Endothelial cell of umbilical vein (primary cell): Measurements from ENCODE around the gene FAM168A. TPM values are rescaled to one million over a fixed set of nuclear protein-coding genes. Genes with fewer than 3 reads are reported as not detected.

Source experiments
- BruUV-seq: library from RNA; stranded (reverse); fragments of 400-500 nt; replicated peaks from 2 replicates; lab custom pipeline; 2021; lab: Mats Ljungman, UMichigan
- CTCF ChIA-PET: fragments of 300-600, 350-600 bp; sonication (Branson Sonifier 250); formaldehyde crosslinking; loops from one replicate; lab custom pipeline; 2021; ENCODE audit warnings: antibody characterized with exemption, inconsistent platforms; lab: Charles Lee
- POLR2A ChIA-PET: fragments of 300-600, 350-600 bp; sonication (Branson Sonifier 250); formaldehyde crosslinking; loops from one replicate; lab custom pipeline; 2021; ENCODE audit warnings: antibody characterized with exemption, inconsistent platforms; lab: Charles Lee
- DNase-seq: peaks from one replicate; pipeline ENCODE4 v3.0.0-alpha.2; 2011; ENCODE audit warnings: low read depth, low spot score
- FAIRE-seq: peaks from 2 replicates; lab custom pipeline; 2011; peaks lifted over from hg19 to GRCh38; lab: Jason Lieb, UNC
- H2AFZ ChIP-seq: 2 replicates; pipeline ENCODE4 v1.6.0; 2012; ENCODE audit warnings: low read depth, low read length, control low read depth, inconsistent platforms
- H3K27ac ChIP-seq: 2 replicates; pipeline ENCODE4 v1.5.1; 2011; ENCODE audit warnings: low read depth, mild to moderate bottlenecking, control low read depth, low read length, moderate library complexity; ENCODE audit not compliant: insufficient read depth
- H3K27me3 ChIP-seq, 2 experiments: 2 replicates each; pipeline versions ENCODE4 v1.6.0 to v1.6.1; 2011; ENCODE audit warnings: low read length in 2 of 2, mixed read lengths in 1 of 2; ENCODE audit not compliant: control insufficient read depth in 2 of 2, insufficient read depth in 2 of 2
- H3K36me3 ChIP-seq, 2 experiments: 2 replicates in 1 of 2; 3 replicates in 1 of 2; pipeline ENCODE4 v1.5.1; 2011; ENCODE audit warnings: low read length in 2 of 2, mild to moderate bottlenecking in 1 of 2, moderate library complexity in 1 of 2; ENCODE audit not compliant: control insufficient read depth in 2 of 2, insufficient read depth in 2 of 2; ENCODE audit errors: extremely low read depth in 1 of 2
- H3K4me1 ChIP-seq: 3 replicates; pipeline ENCODE4 v1.5.1; 2011; ENCODE audit warnings: mild to moderate bottlenecking, low read length; ENCODE audit not compliant: control insufficient read depth, insufficient read depth; ENCODE audit errors: extremely low read depth
- H3K4me2 ChIP-seq: 2 replicates; pipeline ENCODE4 v1.6.1; 2011; ENCODE audit warnings: low read length, control low read depth, mixed read lengths; ENCODE audit not compliant: insufficient read depth
- H3K4me3 ChIP-seq, 3 experiments: fragments of 200-600 bp in 1 of 3; sonication (generic), shearing (Covaris generic) in 1 of 3; replicated peaks in 1 of 3; 2 replicates each; pipeline ENCODE4 v1.5.1; 2011 to 2016; ENCODE audit warnings: control low read depth in 3 of 3, low read length in 3 of 3, mild to moderate bottlenecking in 2 of 3, inconsistent platforms in 1 of 3, low read depth in 1 of 3, moderate library complexity in 1 of 3; ENCODE audit not compliant: insufficient read depth in 1 of 3
- H3K79me2 ChIP-seq: 2 replicates; pipeline ENCODE4 v1.6.0; 2012; ENCODE audit warnings: low read length, inconsistent platforms; ENCODE audit not compliant: control insufficient read depth, insufficient read depth
- H3K9ac ChIP-seq: replicated peaks from 2 replicates; pipeline ENCODE3; 2011; ENCODE audit warnings: low read length, control low read depth; ENCODE audit not compliant: insufficient read depth; ENCODE audit errors: extremely low read depth
- H3K9me1 ChIP-seq: replicated peaks from 3 replicates; pipeline ENCODE4 v1.6.0; 2011; ENCODE audit warnings: mild to moderate bottlenecking, low read length; ENCODE audit not compliant: control insufficient read depth, insufficient read depth; ENCODE audit errors: extremely low read depth
- H3K9me3 ChIP-seq: replicated peaks from 2 replicates; pipeline ENCODE4 v1.5.1; 2012; ENCODE audit warnings: low read length, inconsistent platforms; ENCODE audit not compliant: control insufficient read depth, insufficient read depth
- H4K20me1 ChIP-seq: replicated peaks from 2 replicates; pipeline ENCODE3; 2011; ENCODE audit warnings: mild to moderate bottlenecking, low read length; ENCODE audit not compliant: control insufficient read depth, insufficient read depth; ENCODE audit errors: extremely low read depth
- CTCF ChIP-seq, 2 donors: IDR thresholded peaks; 1 replicate in 1 of 2; 2 replicates in 1 of 2; pipeline ENCODE4 v1.5.1; 2011; ENCODE audit warnings: low read length in 2 of 2, mild to moderate bottlenecking in 2 of 2, moderate library complexity in 2 of 2, control low read depth in 1 of 2, inconsistent platforms in 1 of 2, low read depth in 1 of 2; ENCODE audit not compliant: insufficient read depth in 1 of 2; ENCODE audit errors: extremely low read depth in 1 of 2
- EZH2 ChIP-seq: IDR thresholded peaks from 2 replicates; pipeline ENCODE4 v1.6.1; 2012; ENCODE audit warnings: borderline replicate concordance, low read depth, mild to moderate bottlenecking, moderate library complexity, low read length, inconsistent platforms; ENCODE audit not compliant: severe bottlenecking
- FOS ChIP-seq: IDR thresholded peaks from 2 replicates; pipeline ENCODE4 v1.6.1; 2011; ENCODE audit warnings: mild to moderate bottlenecking, low read length, moderate library complexity, borderline replicate concordance; ENCODE audit not compliant: insufficient read depth
- GATA2 ChIP-seq: IDR thresholded peaks from 2 replicates; pipeline ENCODE4 v1.7.0; 2011; ENCODE audit warnings: low read depth, mild to moderate bottlenecking, moderate library complexity, mixed read lengths, low read length; ENCODE audit not compliant: insufficient read length, insufficient read depth
- JUN ChIP-seq: IDR thresholded peaks from 2 replicates; pipeline ENCODE4 v1.6.1; 2011; ENCODE audit warnings: borderline replicate concordance, low read depth; ENCODE audit not compliant: insufficient read length, insufficient read depth
- MAX ChIP-seq: IDR thresholded peaks from 2 replicates; pipeline ENCODE4 v1.6.1; 2011; ENCODE audit not compliant: insufficient read depth, insufficient read length
- MYC ChIP-seq: IDR thresholded peaks from one replicate; pipeline ENCODE4 v1.6.1; 2011; ENCODE audit warnings: mild to moderate bottlenecking, low read depth, low read length
- POLR2A ChIP-seq: IDR thresholded peaks from 2 replicates; pipeline ENCODE4 v1.6.1; 2012; ENCODE audit warnings: low read depth, mild to moderate bottlenecking, control low read depth, low read length
- POLR2AphosphoS5 ChIP-seq: IDR thresholded peaks from 2 replicates; pipeline ENCODE4 v1.6.1; 2012; ENCODE audit warnings: low read depth, mild to moderate bottlenecking, control low read depth, low read length, moderate library complexity; ENCODE audit not compliant: insufficient read depth
- dilution Hi-C: fragments of 300-500 bp; cut with MboI; formaldehyde crosslinking; loops from one replicate; pipeline ENCODE4 v1.15.0; 2019; ENCODE audit warnings: low sequenced_read_pairs; ENCODE audit not compliant: extremely low pct_ligation_motif_present
- intact Hi-C: fragments of 100-400 bp; cut with micrococcal nuclease; formaldehyde crosslinking; loops from one replicate; pipeline ENCODE4 v1.10.0; 2022
- polyA plus RNA-seq, 4 experiments: library from polyadenylated mRNA; depleted of rRNA in 3 of 4; stranded (reverse) in 3 of 4; unstranded in 1 of 4; fragments of >200 nt; gene quantifications; 2 replicates each; pipeline versions ENCODE4 v1.2.1 to v1.2.3, GENCODE V29; 2011 to 2012; ENCODE audit warnings: missing spikeins in 1 of 4
- total RNA-seq: library from RNA; stranded (reverse); gene quantifications from 2 replicates; pipeline ENCODE4 v1.2.3, GENCODE V29; 2021

The FAM168A gene
- total and polyA plus RNA-seq, 2 donors (not counting 3 experiments of a cell fraction or from before 2014, with no cell fraction given), result 17.0 to 20.5 TPM

- DNase-seq (peak; percentile 37), FAIRE-seq (peak; percentile 74)
- TSS peak; percentile 75 for BruUV-seq
- Histone ChIP-seq H3K4me3 (no peak overlapping the region), H3K4me2 (peak overlapping the region; percentile 85), H3K36me3 (no peaks in the 10 kb centered on the region), H3K9me3 (no peaks in the 10 kb centered on the region), H3K4me1 (peaks cover 20% of the 10 kb centered on the region), H3K27me3 (no peaks in the 10 kb centered on the region), H4K20me1 (peaks cover 2% of the 10 kb centered on the region), H2AFZ (no peak overlapping the region), H3K9me1 (no peaks in the 10 kb centered on the region), H3K9ac (no peak overlapping the region), H3K79me2 (no peaks in the 10 kb centered on the region), H3K27ac (peak overlapping the region; percentile 54)
- CTCF ChIA-PET, result interaction anchor here (1.3 to 4.0 kb wide), 6 partner anchors 10 to 87 kb away, joined by 5 to 20 read pairs (median 7); no protein-coding TSS in a partner anchor
- intact Hi-C loops, result no loop called here
- TF ChIP-seq FOS (peak; percentile 61), POLR2A (no peak), GATA2 (peak; percentile 8), MYC (no peak), CTCF (IDR thresholded peaks at IDR 0.05; ENCODE audit: extremely low read depth in 1 of 2, insufficient read depth in 1 of 2, low read depth in 1 of 2, low read length in 2 of 2) (no peak), JUN (no peak), MAX (no peak), POLR2AphosphoS5 (no peak), EZH2 (peak; percentile 32)
- dilution Hi-C loops, result no loop called here
- POLR2A ChIA-PET, result no interaction called here
These were observed 31.5 kb downstream of the FAM168A start for GRCh38 chr11:73566422-73566821.
